HCT116 (cell line): Measurements from ENCODE around the gene SLC7A5.

Experiments
- CEBPB ChIP-seq: IDR thresholded peaks from 2 replicates; pipeline ENCODE4 v1.6.1; 2012; ENCODE audit warnings: low read depth
- JUND ChIP-seq: IDR thresholded peaks from 2 replicates; pipeline ENCODE4 v1.6.1; 2012
- POLR2A ChIP-seq: IDR thresholded peaks from 2 replicates; pipeline ENCODE4 v1.7.0; 2011; ENCODE audit warnings: borderline replicate concordance; ENCODE audit not compliant: insufficient read depth, insufficient read length; ENCODE audit errors: extremely low read depth
- POLR2AphosphoS5 ChIP-seq: IDR thresholded peaks from 2 replicates; pipeline ENCODE4 v1.6.1; 2011; ENCODE audit warnings: mild to moderate bottlenecking, low read depth, low read length, moderate library complexity
- SIN3A ChIP-seq: IDR thresholded peaks from 2 replicates; pipeline ENCODE4 v1.6.1; 2012; ENCODE audit warnings: low read depth
- ZNF274 ChIP-seq: fragments of 200-500 bp; sonication (Bioruptor generic); IDR thresholded peaks from 2 replicates; pipeline ENCODE4 v1.6.1; 2014; ENCODE audit warnings: mild to moderate bottlenecking, low read depth, low read length, inconsistent platforms
- TF ChIP-seq, protein P1 (sequence below), 3 experiments: fragments of 200-600 bp in 1 of 3; sonication (generic) in 1 of 3; IDR thresholded peaks in 2 of 3; conservative IDR thresholded peaks in 1 of 3; 2 replicates each; pipeline ENCODE4 v1.5.1; 2012 to 2017; ENCODE audit warnings: low read depth in 2 of 3, low read length in 2 of 3, antibody characterized with exemption in 1 of 3, borderline replicate concordance in 1 of 3, control low read depth in 1 of 3, mild to moderate bottlenecking in 1 of 3, mixed read lengths in 1 of 3, mixed run types in 1 of 3, moderate library complexity in 1 of 3; ENCODE audit not compliant: insufficient read depth in 1 of 3
- TF ChIP-seq, protein P2 (sequence below): IDR thresholded peaks from 2 replicates; pipeline ENCODE4 v1.6.1; 2012

DNA sequence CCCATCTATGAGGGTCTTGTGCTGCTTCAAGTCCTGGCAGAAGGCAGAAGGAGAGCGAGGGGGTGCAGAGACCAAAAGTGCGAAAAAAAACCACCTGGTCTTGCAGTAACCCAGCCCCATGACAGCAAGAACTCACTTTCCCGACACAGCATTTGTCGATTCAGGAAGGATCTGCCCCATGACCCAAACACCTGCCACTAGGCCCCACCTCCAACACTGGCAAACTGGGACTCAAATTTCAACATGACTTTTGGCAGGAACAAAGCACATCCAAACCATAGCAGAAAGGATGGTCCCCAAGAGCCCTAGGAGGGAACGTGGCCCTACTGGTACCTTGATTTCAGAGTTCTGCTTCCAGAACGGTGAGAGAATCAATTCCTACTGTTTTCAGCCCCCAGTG is 68.8 kb downstream of the SLC7A5 start:
- TF ChIP-seq JUND (no peak), ZNF274 (no peak), CEBPB (no peak), SIN3A (no peak), POLR2AphosphoS5 (no peak), POLR2A (no peak)
- TF ChIP-seq, protein P1, sequence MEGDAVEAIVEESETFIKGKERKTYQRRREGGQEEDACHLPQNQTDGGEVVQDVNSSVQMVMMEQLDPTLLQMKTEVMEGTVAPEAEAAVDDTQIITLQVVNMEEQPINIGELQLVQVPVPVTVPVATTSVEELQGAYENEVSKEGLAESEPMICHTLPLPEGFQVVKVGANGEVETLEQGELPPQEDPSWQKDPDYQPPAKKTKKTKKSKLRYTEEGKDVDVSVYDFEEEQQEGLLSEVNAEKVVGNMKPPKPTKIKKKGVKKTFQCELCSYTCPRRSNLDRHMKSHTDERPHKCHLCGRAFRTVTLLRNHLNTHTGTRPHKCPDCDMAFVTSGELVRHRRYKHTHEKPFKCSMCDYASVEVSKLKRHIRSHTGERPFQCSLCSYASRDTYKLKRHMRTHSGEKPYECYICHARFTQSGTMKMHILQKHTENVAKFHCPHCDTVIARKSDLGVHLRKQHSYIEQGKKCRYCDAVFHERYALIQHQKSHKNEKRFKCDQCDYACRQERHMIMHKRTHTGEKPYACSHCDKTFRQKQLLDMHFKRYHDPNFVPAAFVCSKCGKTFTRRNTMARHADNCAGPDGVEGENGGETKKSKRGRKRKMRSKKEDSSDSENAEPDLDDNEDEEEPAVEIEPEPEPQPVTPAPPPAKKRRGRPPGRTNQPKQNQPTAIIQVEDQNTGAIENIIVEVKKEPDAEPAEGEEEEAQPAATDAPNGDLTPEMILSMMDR (IDR thresholded peaks at IDR 0.05 in 2 of 3, conservative IDR thresholded peaks at IDR 0.05 in 1 of 3; ENCODE audit: borderline replicate concordance in 1 of 3, insufficient read depth in 1 of 3, low read depth in 2 of 3, low read length in 2 of 3) = no peak
- TF ChIP-seq, protein P2, sequence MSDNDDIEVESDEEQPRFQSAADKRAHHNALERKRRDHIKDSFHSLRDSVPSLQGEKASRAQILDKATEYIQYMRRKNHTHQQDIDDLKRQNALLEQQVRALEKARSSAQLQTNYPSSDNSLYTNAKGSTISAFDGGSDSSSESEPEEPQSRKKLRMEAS = no peak
